IPS DF 19.7 (cell line): ENCODE data around the gene PRKAG2.
"Not testable (repeated sequence)": the region's sequence is repeated elsewhere in the genome, so short reads cannot be mapped to it uniquely, and the experiment has no call there.

Experiments used
- DNase-seq: peaks from one replicate; pipeline ENCODE4 v3.0.0-alpha.2; 2013; ENCODE audit warnings: low read depth, low spot score

PRKAG2 gene

DNA sequence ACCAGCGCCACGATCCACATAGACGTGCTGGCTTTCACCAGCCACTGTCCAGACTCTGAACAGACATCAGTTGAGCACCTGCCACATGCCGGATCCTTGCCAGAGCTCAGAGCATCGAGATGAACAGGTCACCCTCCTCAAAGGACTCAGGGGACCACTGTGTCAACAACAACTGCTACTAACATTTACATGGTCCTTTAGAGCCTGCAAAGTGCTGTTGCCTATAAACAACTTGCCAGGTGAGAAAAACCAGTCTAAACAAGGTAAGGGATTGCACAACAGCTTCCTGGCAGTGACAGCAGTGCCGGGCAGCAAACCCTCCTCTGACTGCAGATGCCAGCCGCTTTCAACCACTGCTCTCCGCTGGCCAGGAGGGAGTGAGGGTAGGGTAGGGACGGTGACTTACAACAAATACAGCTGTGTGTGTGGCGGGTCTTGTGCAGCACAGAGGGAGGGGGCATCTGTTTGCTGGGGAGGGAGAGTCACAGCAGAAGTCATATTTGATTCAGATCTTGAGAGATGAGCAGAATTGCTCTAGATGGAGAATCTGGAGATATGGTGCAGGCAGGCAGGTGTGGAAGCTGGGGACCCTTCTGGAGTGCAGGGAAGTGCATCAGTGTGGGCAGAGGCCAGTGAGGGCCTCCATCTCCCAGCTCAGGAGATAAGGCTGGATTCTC lies 324.4 kb downstream of the PRKAG2 start:
- no peak for DNase-seq

DNA sequence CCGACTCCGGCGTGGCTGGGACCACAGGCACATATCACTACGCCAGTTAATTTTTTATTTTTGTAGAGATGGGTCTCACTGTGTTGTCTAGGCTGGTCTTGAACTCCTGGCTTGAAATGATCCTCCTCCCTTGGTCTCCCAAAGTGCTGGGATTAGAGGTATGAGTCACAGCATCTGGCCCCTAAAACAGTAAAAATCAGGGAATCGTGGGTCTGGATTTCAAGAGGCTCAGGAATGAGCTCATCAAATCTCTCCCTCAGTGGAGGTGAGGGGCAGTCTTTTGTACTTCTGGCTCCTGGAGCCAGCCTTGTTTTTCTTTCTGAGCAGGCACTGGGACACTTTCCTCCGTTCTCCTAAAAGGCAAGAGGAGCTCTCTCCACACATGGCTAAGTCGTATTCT lies 325.1 kb downstream of the PRKAG2 start:
- no peak for DNase-seq

DNA sequence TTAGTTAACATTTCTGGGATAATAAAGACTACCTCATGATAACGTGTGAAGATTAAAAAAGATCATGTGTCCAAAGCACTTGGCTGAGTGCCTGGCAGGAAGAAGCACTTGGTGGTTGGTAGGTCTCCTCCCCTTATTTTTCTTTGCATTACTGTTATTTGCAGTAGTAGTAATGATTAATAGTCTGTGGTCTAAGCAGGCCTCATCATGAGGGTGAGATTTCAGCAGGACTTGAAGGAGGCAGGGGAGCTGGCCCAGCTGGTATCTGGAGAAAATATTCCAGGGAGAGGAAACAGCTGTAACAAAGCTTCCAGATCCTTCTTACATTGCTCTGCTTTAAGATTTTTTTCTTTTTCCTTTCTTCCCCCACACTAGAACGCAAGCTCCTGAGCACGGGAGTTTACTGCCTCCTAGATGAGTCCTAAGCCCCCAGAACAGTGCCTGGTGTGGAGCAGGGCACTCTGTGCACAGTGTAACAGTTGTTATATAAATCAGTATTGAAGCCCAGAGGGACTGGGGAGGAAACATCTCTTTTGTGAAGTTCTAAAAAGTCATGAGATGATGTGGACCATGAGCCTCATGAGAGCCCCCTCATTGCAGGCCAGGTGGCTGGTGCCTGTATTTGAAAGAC lies 326.1 kb downstream of the PRKAG2 start:
- DNase-seq, result no peak

DNA sequence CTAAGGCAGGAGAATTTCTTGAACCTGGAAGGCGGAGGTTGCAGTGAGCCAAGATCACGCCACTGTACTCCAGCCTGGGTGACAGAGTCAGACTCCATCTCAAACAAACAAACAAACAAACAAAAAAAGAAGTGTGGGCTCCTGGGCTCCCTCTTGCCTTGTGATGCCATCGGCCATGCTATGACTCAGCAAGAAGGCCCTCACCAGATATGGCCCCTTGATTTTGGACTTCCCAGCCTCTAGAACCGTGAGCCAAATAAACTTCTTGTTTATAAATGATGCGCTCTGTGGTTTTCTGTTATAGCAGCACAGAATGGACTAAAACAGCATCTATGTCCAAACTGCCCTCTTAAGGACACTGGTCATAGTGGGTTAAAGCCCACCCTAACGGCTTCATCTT lies 327.3 kb downstream of the PRKAG2 start:
- no peak for DNase-seq

DNA sequence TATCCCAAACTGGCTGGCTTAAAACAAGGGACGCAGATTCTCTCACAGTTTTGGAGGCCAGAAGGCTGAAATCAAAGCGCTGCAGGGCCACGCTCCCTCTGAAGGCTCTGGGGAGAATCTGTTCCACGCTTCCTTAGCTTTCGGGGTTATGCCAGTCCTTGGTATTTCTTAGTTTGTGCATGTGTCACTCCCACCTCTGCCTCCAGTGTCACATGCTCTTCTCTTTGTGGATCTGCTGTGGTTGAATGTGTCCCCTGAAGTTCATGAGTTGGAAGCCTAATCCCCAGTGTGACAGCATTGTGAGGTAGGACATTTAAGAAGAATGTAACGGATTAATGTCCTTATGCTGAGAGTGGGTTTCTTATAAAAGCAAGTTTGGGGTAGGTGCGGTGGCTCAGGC lies 327.8 kb downstream of the PRKAG2 start:
- DNase-seq, result no peak

DNA sequence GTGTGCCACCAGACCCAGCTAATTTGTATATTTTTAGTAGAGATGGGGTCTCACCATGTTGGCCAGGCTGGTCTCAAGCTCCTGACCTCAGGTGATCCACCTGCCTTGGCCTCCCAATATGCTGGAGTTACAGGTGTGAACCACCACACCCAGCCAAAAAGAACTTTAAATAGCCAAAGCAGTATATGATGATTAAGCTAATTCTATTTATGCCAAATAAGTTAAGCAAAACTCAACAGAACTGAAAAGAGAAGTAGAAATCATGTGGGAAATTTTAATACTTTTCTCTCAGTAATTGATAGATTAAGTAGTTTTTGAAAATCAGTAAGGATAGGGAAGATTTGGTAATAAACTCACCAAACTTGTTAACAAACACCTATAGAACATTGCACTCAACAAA lies 332.7 kb downstream of the PRKAG2 start:
- DNase-seq, result no peak

DNA sequence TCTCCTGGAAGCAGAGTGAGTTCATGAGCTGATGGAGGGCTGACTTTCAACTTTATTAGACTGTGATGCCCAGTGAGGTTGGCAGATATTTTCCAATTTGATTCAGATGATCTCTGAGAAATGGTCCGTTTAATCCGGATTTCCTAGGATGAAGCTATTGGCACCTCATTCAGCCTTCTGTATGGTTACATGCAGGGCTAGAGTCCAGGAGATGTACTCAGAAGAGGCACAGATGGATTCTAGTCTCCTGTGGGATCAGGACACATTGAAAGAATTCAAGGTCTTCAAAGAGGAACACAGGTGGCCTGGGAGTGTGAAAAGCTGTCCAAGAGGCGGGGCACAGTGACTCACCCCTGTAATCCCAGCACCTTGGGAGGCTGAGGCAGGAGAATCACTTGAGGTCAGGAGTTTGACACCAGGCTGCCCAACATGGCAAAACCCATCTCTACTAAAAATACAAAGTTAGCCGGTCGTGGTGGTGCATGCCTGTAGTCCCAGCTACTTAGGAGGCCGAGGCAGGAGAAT lies 334.2 kb downstream of the PRKAG2 start:
- no peak for DNase-seq

DNA sequence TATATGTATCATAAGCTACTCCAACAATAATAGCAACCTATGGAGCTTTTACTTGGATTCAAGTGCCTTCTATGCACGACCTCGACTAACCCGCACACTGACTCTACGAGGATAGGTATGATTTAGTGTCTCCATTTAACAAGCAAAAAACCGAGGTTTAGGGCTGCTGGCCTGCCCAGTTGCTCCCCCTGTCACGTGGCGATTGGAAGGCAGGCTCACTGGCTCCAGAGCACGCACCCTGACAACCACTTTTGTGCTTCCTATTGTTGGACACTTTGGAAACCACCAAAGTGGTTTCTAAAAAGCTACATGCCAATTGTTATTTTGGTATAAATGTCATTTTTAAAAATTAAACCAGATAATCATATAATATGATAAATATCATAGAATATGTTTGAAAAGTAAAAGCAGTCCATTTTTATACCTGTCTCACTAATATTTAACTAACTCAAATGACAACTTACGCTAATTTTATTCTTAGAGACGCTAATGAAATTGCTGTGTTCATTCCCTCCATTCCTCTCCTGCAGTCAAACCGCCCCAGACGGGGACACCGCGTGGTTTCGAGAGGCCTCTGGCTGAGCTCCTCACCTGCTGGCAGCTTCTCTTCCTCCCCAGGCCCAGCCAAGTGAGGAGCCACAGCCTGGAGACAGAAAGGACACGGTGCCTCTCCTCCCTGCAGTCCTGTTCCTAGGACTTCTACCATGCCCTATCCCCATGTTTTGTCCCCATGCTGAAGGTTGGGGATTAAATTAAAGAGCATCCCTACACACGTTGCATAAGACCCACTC lies 335.0 kb downstream of the PRKAG2 start:
- DNase-seq, result no peak

DNA sequence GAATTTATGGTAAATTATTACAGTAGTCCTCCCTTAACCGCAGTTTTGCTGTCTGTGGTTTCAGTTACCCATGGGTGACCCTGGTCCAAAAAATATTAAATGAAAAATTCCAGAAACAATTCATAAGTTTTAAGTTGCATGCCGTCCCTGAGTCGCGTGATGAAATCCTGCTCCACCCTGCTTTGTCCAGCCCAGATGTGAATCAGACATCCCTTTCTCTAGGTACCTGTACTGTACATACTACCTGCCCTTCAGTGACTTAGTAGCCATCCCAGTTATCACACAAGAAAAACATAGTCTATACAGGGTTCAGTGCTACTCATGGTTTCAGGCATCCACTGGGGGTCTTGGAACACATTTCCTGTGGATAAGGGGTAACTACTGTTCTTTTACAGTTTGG lies 336.8 kb downstream of the PRKAG2 start:
- DNase-seq, result no peak

DNA sequence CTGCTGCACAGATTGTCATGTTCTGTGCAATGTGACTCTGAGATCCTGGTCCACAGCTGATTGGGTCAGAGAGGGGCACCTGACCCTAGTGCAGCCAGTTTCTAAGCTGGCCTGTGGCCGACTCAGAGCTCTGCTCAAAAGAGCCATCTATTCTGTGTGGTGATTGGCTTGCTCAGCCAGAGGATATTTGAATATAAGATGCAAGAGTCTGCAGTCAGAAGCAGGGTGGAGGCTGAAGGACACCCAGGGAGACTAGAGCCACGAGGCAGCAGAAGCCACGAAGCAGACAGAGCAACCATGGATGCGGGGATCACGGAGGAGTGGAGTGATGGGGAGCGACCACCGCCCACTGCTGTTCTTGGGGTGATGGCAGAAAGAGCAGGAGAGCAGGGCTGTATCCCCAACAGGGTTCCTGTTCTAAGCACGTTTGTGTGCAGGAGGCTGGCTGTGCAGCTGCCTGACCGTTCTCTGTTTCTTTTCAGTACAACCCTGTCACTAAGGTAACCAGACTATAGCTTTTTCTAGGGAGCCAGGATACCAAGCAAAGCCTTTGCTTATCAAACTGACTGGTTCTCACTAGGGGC lies 337.7 kb downstream of the PRKAG2 start:
- DNase-seq, result peak; percentile 33

DNA sequence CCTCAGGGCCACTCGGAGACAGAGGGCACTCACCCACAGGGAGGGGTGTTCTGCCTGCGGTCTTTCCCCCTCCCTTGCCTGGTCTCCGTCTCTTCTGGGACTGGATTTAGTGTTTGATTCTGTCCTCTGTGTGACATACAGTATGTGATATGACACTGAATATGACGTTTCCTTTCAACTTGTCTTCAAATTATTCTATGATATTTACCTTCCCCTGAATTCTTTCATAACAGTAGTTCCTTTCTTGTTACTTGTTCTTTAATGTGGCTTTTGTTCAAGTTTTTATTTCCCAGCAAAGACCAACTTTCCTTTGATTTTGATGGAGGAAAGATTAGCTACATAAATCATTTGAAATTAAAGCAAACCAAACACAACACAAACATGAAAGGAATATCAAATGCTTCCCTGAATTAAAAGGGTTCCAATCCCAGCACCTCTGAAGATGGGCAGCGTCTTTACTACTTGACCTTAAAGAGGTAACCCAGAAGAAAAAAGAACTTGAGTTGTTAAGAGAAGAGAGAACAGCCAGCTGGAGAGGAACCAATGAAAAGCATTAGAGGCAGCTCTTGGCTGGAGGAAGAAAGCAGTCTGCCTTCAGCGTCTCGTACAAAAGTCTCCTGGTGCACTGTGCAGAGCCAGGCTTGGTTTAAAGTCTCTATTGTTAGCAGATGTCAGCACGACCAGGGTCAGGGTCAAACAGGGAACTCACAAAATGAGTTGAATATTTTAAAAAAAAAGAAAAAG lies 338.9 kb downstream of the PRKAG2 start:
- no peak for DNase-seq

DNA sequence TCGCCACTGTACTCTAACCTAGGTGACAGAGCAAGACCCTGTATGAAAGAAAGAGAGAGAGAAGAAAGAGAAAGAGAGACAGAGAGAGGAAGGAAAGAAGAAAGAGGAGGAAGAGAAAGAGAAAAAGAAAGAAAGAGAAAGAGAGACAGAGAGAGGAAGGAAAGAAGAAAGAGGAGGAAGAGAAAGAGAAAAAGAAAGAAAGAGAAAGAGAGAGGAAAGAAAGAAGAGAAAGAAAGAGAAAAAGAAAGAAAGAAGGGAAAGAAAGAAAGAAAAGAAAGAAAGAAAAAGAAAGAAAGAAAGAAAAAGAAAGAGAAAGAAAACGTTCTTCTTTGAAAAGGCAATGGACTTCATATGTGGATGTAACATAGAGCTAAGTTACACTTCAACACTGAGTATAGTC lies 340.7 kb downstream of the PRKAG2 start:
- not testable (repeated sequence) for DNase-seq

DNA sequence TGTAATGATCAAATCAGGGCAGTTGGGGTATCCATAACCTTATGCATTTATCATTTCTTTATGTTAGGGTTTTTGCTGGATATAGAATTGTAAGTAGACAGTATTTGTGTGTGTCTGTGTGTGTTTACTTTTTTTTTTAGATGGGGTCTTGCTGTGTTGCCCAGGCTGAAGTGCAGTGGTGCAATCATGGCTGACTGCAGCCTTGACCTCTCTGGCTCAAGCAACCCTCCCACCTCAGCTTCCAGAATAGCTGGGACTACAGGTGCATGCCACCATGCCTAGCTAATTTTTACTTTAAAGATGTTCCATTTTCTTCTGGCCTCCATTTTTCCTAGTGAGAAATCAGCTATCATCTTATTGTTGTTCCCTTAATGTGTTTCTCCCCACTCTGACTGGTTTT lies 347.1 kb downstream of the PRKAG2 start:
- no peak for DNase-seq

DNA sequence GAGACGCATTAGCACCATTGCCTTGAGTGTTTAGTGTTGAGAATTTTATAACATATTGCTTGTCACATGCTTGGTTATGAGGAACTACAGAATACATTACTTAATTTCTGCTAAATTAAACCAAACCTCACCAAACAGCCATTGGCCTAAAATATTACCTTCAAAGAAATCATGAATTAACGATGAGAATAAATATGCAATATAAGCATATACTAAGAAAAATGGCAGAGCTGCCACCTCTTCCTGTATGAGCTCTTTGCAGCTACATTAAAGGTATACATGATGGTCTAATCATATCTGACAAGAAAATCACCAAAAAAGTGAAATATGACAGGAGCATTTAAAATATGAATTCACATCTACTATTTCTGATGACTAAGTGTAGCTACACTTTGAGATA lies 352.1 kb downstream of the PRKAG2 start:
- DNase-seq, result no peak

DNA sequence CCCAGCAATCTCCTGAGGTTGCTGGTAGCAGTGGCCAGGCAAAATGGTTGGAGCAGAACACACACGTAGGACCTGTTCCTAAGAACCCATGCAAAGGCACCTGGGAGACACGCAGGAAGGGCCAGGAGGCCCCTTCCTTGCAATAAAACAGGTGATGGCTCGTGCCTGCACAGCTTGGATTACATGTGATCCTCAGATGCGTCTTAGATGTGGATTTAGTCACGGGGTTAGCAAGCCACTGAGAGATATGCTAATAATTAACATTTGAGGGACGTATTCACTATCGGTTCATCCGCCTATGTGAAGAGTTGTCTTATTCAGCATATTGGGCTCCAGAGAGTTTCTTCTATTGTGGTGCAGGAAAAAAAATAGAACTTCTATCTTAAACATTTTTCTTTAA lies 352.6 kb downstream of the PRKAG2 start:
- no peak for DNase-seq

DNA sequence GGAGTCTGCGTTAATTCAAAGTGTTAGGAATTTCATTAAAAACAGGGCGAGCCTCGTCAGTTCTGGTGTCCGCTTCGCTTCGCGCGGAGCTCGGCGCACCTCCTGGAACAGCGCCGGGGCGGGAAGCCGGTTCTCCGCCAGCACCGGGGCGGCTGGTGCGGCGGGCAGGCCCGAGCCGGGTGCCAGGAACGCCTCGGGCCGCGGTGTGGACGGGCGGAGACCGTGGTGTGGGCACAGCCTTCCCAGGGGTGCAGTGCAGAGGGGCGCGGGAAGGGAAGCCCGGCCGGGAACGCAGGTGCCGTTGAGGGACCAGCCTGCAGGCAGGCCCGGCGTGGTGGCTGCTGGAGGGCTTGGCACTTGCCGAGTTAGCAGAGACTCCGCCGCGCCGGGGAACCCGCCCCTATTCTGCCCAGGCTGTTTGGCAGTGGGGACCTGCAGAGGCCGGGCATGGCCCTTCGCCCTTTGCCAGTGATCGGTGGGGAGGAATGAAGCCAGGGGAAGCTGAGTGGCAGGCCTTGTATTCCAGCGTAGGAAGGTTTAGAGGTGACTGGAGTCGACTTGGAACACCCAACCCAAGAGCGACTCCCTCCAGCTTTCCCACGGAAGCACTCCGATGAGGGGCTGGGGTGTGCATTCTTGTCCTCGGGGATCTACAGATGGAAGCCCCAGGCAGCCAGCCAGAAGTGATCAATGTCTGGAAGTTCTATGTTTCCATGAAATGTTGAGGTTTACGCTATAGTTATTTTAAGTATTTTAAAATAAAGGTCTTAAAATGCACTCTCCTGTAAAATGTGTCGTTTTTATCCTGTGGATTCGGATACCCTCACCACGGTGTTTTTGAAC lies 356.3 kb downstream of the PRKAG2 start:
- no peak for DNase-seq

DNA sequence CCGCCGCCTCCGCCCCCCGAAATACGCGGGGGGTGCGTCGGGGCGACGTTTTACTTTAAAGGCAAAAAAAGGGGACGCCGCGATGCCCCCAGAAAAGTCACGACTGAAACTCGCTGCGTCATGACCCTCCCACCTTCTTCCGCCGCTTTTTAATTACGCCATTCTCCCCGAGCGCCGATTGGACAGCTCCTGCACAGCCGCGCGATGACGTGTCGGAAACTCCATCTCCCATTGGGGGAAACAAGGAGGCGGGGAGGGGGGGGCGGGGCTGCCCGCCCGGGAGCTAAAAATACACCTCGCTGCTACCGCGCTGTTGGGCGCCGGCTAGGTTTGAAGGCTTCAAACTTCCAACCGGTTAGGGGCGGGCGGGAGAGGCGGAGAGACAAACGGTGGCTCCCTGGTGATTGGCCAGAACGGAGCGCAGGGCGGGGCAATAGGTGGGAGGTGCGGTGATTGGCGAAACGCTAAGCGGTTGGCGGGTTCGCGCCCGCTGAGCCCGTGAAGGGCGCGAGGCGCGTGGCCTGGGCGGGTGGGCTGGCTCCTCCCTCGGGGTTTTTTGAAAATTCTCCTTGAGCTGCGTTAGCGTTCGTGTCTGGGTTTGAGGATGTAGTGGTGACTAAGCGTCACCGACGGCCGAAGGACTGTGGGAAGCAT lies 357.0 kb downstream of the PRKAG2 start, which contains the start of gene RHEB:
Gene RHEB (minus strand): TSS at position 131 of the 654 bp plus-strand sequence. CDS start 384 bp downstream, outside the sequence.
- peak; percentile 87 for DNase-seq

DNA sequence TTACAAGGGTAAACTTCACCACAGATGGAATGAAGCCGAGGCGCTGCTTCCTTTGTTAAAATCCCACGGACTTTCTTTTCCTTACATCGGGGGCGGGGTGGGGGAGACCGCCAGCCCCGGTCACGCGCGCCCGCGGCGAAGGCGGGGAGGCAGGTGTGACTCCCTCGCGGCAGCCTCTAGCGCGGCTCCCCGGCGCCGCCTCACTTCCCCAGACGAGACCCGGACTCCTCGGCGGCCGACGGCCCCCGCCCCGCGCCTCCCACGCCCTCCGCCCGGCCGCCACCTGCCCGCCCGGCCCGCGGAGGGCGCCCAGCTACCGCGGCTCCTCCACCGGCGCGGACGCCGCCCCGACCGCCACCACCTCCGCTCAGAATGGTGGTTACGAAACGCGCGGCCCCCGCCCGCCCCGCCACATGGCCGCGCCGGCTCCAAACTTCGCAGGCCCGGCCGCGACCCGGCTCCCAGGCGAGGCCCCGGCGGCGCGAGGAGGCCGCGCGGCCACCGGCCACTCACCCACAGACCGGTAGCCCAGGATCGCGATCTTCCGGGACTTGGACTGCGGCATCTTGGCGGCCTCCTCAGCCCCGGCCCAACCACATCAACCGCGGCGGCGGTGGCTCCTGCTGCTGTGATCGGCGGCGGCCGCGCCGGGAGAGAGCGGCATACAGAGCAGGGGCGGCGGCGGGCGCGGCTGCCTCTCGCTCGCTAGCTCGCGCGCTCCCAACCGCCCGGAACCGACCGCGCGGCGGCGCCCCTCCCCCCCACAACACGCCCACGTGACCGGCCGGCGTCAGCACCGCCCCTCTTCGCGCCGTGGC lies 357.8 kb downstream of the PRKAG2 start:
- not testable (repeated sequence) for DNase-seq
